ENCODE data around the gene RBM7.

RBM7 gene

GRCh38 chr11:114400216-114400914 is at the start of gene RBM7, which contains the start of gene C11orf71:
Gene RBM7, plus strand, starts transcription at chr11:114400666. Its CDS starts 6 bp downstream, at chr11:114400672.
Gene C11orf71, minus strand, starts transcription at chr11:114400511. Its CDS starts 180 bp downstream, at chr11:114400331.
- Histone ChIP-seq H3K27me3 (ENCODE audit: insufficient read depth, insufficient read length) (no peaks in the 10 kb centered on the region), H3K9me3 (ENCODE audit: insufficient read depth, low read length) (no peaks in the 10 kb centered on the region), H3K9ac (ENCODE audit: insufficient read length, low read depth) (peak within 1 kb of the TSS; percentile 98), H3K36me3 (ENCODE audit: insufficient read depth, insufficient read length, low read length) (peaks cover 25% of the 10 kb centered on the region), H3K4me1 (ENCODE audit: insufficient read depth, insufficient read length) (no peaks in the 10 kb centered on the region), H3K4me3 (ENCODE audit: insufficient read length, low read depth) (peak within 1 kb of the TSS; percentile 95)
- no peak for TF ChIP-seq YY1 (IDR thresholded peaks at IDR 0.05; ENCODE audit: insufficient read depth, insufficient read length)
- TF ChIP-seq ZNF274 (IDR thresholded peaks at IDR 0.05; ENCODE audit: low read depth, low read length): no peak
- no peak for TF ChIP-seq SUZ12 (IDR thresholded peaks at IDR 0.05; ENCODE audit: extremely low read depth, insufficient read depth, insufficient read length)
- peak; percentile 95 for DNase-seq (ENCODE audit: low read depth, low spot score)

GRCh38 chr11:114353443-114353842 is 47.0 kb upstream of the RBM7 start:
- no peak overlapping the region for H3K4me3 ChIP-seq (ENCODE audit: insufficient read length, low read depth)
- no peaks in the 10 kb centered on the region for H3K4me1 ChIP-seq (ENCODE audit: insufficient read depth, insufficient read length)
- no peaks in the 10 kb centered on the region for H3K27me3 ChIP-seq (ENCODE audit: insufficient read depth, insufficient read length)
- no peak for DNase-seq (ENCODE audit: low read depth, low spot score)
- no peak overlapping the region for H3K9ac ChIP-seq (ENCODE audit: insufficient read length, low read depth)
- no peaks in the 10 kb centered on the region for H3K9me3 ChIP-seq (ENCODE audit: insufficient read depth, low read length)
- TF ChIP-seq SUZ12 (IDR thresholded peaks at IDR 0.05; ENCODE audit: extremely low read depth, insufficient read depth, insufficient read length) (no peak), ZNF274 (IDR thresholded peaks at IDR 0.05; ENCODE audit: low read depth, low read length) (no peak), YY1 (IDR thresholded peaks at IDR 0.05; ENCODE audit: insufficient read depth, insufficient read length) (no peak)
- H3K36me3 ChIP-seq (ENCODE audit: insufficient read depth, insufficient read length, low read length): no peaks in the 10 kb centered on the region

- no peaks in the 10 kb centered on the region for H3K4me1 ChIP-seq (ENCODE audit: insufficient read depth, insufficient read length)
- H3K9me3 ChIP-seq (ENCODE audit: insufficient read depth, low read length): no peaks in the 10 kb centered on the region
- no peak for DNase-seq (ENCODE audit: low read depth, low spot score)
- H3K27me3 ChIP-seq (ENCODE audit: insufficient read depth, insufficient read length): no peaks in the 10 kb centered on the region
- H3K9ac ChIP-seq (ENCODE audit: insufficient read length, low read depth): no peak overlapping the region
- TF ChIP-seq YY1 (IDR thresholded peaks at IDR 0.05; ENCODE audit: insufficient read depth, insufficient read length) (no peak), ZNF274 (IDR thresholded peaks at IDR 0.05; ENCODE audit: low read depth, low read length) (no peak), SUZ12 (IDR thresholded peaks at IDR 0.05; ENCODE audit: extremely low read depth, insufficient read depth, insufficient read length) (no peak)
- H3K4me3 ChIP-seq (ENCODE audit: insufficient read length, low read depth): no peak overlapping the region
- H3K36me3 ChIP-seq (ENCODE audit: insufficient read depth, insufficient read length, low read length): no peaks in the 10 kb centered on the region
These were observed 46.4 kb upstream of the RBM7 start for GRCh38 chr11:114354076-114354475.

GRCh38 chr11:114358716-114359115 is 41.8 kb upstream of the RBM7 start:
- Histone ChIP-seq H3K4me1 (ENCODE audit: insufficient read depth, insufficient read length) (no peaks in the 10 kb centered on the region), H3K9me3 (ENCODE audit: insufficient read depth, low read length) (no peaks in the 10 kb centered on the region), H3K36me3 (ENCODE audit: insufficient read depth, insufficient read length, low read length) (no peaks in the 10 kb centered on the region), H3K27me3 (ENCODE audit: insufficient read depth, insufficient read length) (no peaks in the 10 kb centered on the region), H3K9ac (ENCODE audit: insufficient read length, low read depth) (no peak overlapping the region), H3K4me3 (ENCODE audit: insufficient read length, low read depth) (no peak overlapping the region)
- TF ChIP-seq YY1 (IDR thresholded peaks at IDR 0.05; ENCODE audit: insufficient read depth, insufficient read length): no peak
- DNase-seq (ENCODE audit: low read depth, low spot score): no peak

GRCh38 chr11:114359342-114359741 is 41.1 kb upstream of the RBM7 start:
- DNase-seq (ENCODE audit: low read depth, low spot score): no peak
- H3K9me3 ChIP-seq (ENCODE audit: insufficient read depth, low read length): no peaks in the 10 kb centered on the region
- TF ChIP-seq ZNF274 (IDR thresholded peaks at IDR 0.05; ENCODE audit: low read depth, low read length): no peak
- no peak for TF ChIP-seq YY1 (IDR thresholded peaks at IDR 0.05; ENCODE audit: insufficient read depth, insufficient read length)
- no peak for TF ChIP-seq SUZ12 (IDR thresholded peaks at IDR 0.05; ENCODE audit: extremely low read depth, insufficient read depth, insufficient read length)
- H3K4me3 ChIP-seq (ENCODE audit: insufficient read length, low read depth): no peak overlapping the region
- no peaks in the 10 kb centered on the region for H3K36me3 ChIP-seq (ENCODE audit: insufficient read depth, insufficient read length, low read length)
- no peak overlapping the region for H3K9ac ChIP-seq (ENCODE audit: insufficient read length, low read depth)
- H3K27me3 ChIP-seq (ENCODE audit: insufficient read depth, insufficient read length): no peaks in the 10 kb centered on the region
- no peaks in the 10 kb centered on the region for H3K4me1 ChIP-seq (ENCODE audit: insufficient read depth, insufficient read length)

GRCh38 chr11:114362326-114362725 is 38.1 kb upstream of the RBM7 start:
- no peak for DNase-seq (ENCODE audit: low read depth, low spot score)
- Histone ChIP-seq H3K27me3 (ENCODE audit: insufficient read depth, insufficient read length) (no peaks in the 10 kb centered on the region), H3K9ac (ENCODE audit: insufficient read length, low read depth) (no peak overlapping the region), H3K36me3 (ENCODE audit: insufficient read depth, insufficient read length, low read length) (no peaks in the 10 kb centered on the region), H3K9me3 (ENCODE audit: insufficient read depth, low read length) (no peaks in the 10 kb centered on the region), H3K4me3 (ENCODE audit: insufficient read length, low read depth) (no peak overlapping the region), H3K4me1 (ENCODE audit: insufficient read depth, insufficient read length) (no peaks in the 10 kb centered on the region)
- TF ChIP-seq ZNF274 (IDR thresholded peaks at IDR 0.05; ENCODE audit: low read depth, low read length) (no peak), YY1 (IDR thresholded peaks at IDR 0.05; ENCODE audit: insufficient read depth, insufficient read length) (no peak), SUZ12 (IDR thresholded peaks at IDR 0.05; ENCODE audit: extremely low read depth, insufficient read depth, insufficient read length) (no peak)

GRCh38 chr11:114362958-114363357 is 37.5 kb upstream of the RBM7 start:
- H3K4me3 ChIP-seq (ENCODE audit: insufficient read length, low read depth): no peak overlapping the region
- DNase-seq (ENCODE audit: low read depth, low spot score): no peak
- H3K9ac ChIP-seq (ENCODE audit: insufficient read length, low read depth): no peak overlapping the region
- H3K27me3 ChIP-seq (ENCODE audit: insufficient read depth, insufficient read length): no peaks in the 10 kb centered on the region
- H3K36me3 ChIP-seq (ENCODE audit: insufficient read depth, insufficient read length, low read length): no peaks in the 10 kb centered on the region
- H3K9me3 ChIP-seq (ENCODE audit: insufficient read depth, low read length): no peaks in the 10 kb centered on the region
- TF ChIP-seq ZNF274 (IDR thresholded peaks at IDR 0.05; ENCODE audit: low read depth, low read length) (no peak), YY1 (IDR thresholded peaks at IDR 0.05; ENCODE audit: insufficient read depth, insufficient read length) (no peak), SUZ12 (IDR thresholded peaks at IDR 0.05; ENCODE audit: extremely low read depth, insufficient read depth, insufficient read length) (no peak)
- no peaks in the 10 kb centered on the region for H3K4me1 ChIP-seq (ENCODE audit: insufficient read depth, insufficient read length)

All from NT2/D1 (cell line).